ENCODE measurements around the gene SLC66A1.

Gene SLC66A1

DNA sequence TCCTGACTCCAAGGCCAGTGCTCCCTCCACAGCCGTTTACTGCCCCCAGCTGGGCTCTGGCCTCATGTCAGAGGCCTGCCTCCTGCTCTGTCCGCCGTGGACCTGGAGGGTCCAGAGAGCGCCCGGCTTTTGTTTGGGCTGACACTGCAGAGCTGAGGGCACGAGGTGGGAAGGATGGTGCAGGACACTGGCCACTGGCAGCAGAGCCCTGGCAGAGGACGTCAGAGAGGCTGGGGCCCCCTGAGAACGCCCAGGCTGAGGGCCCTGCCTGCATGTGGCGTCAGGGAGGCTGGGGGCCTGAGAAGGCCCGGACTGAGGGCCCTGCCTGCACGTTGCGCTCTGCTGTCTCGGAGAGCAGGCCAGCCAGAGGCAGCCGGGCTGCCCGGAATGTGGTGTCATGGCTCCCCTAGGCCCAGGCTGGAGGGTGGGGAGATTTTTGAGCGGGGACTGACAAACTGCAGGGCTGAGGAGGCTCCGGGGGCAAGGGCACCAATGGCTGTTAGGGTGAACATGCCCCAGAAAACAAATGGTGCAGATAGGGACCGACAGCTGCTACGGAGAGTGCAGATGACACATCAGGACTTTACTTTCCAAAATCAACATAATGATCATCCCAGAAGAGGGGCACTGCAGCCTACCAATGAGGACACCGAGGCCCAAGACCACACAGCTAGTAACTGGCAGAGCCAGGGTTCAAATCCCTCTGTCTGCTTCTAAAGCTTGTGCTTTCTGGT, 31.7 kb downstream of the SLC66A1 start:
- no peak for DNase-seq (ENCODE audit: low read depth)
- no peak overlapping the region for H3K4me3 ChIP-seq (ENCODE audit: low read depth, low read length)
- no peak for TF ChIP-seq POLR2A (IDR thresholded peaks at IDR 0.05; ENCODE audit: extremely low read depth, insufficient read length)
- no peak for TF ChIP-seq MYC (IDR thresholded peaks at IDR 0.05; ENCODE audit: low read depth, low read length)
- TF ChIP-seq, protein P1, sequence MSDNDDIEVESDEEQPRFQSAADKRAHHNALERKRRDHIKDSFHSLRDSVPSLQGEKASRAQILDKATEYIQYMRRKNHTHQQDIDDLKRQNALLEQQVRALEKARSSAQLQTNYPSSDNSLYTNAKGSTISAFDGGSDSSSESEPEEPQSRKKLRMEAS (IDR thresholded peaks at IDR 0.05; ENCODE audit: low read depth, low read length), result no peak
- TF ChIP-seq, protein P2, sequence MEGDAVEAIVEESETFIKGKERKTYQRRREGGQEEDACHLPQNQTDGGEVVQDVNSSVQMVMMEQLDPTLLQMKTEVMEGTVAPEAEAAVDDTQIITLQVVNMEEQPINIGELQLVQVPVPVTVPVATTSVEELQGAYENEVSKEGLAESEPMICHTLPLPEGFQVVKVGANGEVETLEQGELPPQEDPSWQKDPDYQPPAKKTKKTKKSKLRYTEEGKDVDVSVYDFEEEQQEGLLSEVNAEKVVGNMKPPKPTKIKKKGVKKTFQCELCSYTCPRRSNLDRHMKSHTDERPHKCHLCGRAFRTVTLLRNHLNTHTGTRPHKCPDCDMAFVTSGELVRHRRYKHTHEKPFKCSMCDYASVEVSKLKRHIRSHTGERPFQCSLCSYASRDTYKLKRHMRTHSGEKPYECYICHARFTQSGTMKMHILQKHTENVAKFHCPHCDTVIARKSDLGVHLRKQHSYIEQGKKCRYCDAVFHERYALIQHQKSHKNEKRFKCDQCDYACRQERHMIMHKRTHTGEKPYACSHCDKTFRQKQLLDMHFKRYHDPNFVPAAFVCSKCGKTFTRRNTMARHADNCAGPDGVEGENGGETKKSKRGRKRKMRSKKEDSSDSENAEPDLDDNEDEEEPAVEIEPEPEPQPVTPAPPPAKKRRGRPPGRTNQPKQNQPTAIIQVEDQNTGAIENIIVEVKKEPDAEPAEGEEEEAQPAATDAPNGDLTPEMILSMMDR (IDR thresholded peaks at IDR 0.05; ENCODE audit: low read depth, low read length), result no peak

DNA sequence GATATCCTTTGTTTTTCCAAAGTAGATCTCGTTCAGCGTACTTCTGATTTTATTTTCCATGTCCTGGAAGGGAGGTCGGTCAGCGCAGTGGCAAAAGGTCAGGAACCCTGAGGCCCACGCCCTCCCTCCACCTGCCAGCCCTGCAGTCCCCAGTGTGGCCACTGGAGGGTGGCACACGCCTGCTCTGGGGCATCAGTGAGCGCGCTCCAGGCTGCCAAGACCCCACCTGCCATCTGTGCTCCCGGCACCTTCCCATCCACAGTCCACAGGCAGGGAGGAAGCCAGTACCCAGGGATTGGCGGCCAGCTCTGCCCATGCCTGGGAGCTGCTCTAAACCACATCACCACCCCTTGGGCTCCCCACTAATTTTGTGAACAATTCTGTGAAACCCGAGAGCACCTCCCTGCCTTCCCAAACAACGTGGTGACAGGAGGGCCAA, 32.3 kb downstream of the SLC66A1 start:
- peak; percentile 37 for DNase-seq (ENCODE audit: low read depth)
- TF ChIP-seq, protein P2 (IDR thresholded peaks at IDR 0.05; ENCODE audit: low read depth, low read length), result peak; percentile 73
- TF ChIP-seq MYC (IDR thresholded peaks at IDR 0.05; ENCODE audit: low read depth, low read length), result no peak
- TF ChIP-seq, protein P1 (IDR thresholded peaks at IDR 0.05; ENCODE audit: low read depth, low read length), result peak; percentile 9; the same call in 1 of the 2 replicates
- no peak overlapping the region for H3K4me3 ChIP-seq (ENCODE audit: low read depth, low read length)

DNA sequence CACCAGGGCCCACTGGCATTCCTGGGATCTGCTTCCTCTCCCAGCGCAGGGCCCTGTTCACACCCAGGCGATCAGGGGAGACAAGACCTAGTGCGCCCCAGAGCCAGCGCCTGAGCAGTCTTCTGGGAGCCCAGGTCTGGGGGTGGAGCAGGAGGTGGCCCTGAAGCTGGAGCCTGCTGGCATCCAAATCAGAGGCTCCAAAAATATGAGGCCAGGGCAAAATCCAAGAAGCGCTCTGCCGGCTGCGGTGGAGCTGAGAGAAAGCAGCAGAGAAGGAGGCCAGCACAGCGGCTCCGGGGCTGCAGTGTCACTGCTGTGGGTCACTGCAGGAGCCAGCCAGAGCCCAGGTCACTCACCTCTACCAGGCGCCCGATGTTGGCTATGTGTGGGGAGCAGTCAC, 32.7 kb downstream of the SLC66A1 start:
- TF ChIP-seq, protein P2 (IDR thresholded peaks at IDR 0.05; ENCODE audit: low read depth, low read length), result no peak
- TF ChIP-seq MYC (IDR thresholded peaks at IDR 0.05; ENCODE audit: low read depth, low read length) (no peak), POLR2A (IDR thresholded peaks at IDR 0.05; ENCODE audit: extremely low read depth, insufficient read length) (no peak)
- TF ChIP-seq, protein P1 (IDR thresholded peaks at IDR 0.05; ENCODE audit: low read depth, low read length), result no peak
- no peak for DNase-seq (ENCODE audit: low read depth)
- H3K4me3 ChIP-seq (ENCODE audit: low read depth, low read length), result no peak overlapping the region

DNA sequence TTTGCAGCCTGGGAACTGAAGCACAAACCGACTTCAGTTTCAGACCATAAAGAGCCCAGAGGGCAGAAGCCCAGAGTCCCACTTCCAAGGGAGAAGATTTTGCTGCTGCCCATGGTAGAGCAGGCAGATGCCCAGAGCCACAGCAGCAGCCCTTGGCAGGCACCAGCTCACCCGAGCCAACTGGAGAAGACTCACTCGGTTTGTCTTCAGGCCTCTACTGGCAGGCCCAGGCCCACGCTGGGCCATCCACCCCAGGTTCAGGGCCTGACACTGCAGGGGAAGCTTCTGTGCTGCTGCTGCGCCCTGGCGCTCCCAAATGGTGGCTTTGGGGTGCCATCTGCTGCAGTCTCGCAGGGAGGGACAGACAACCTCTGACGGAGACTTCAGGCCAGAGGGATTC, 33.3 kb downstream of the SLC66A1 start:
- TF ChIP-seq, protein P2 (IDR thresholded peaks at IDR 0.05; ENCODE audit: low read depth, low read length), result no peak
- TF ChIP-seq, protein P1 (IDR thresholded peaks at IDR 0.05; ENCODE audit: low read depth, low read length), result no peak
- TF ChIP-seq MYC (IDR thresholded peaks at IDR 0.05; ENCODE audit: low read depth, low read length) (no peak), POLR2A (IDR thresholded peaks at IDR 0.05; ENCODE audit: extremely low read depth, insufficient read length) (no peak)
- no peak overlapping the region for H3K4me3 ChIP-seq (ENCODE audit: low read depth, low read length)
- DNase-seq (ENCODE audit: low read depth), result no peak

DNA sequence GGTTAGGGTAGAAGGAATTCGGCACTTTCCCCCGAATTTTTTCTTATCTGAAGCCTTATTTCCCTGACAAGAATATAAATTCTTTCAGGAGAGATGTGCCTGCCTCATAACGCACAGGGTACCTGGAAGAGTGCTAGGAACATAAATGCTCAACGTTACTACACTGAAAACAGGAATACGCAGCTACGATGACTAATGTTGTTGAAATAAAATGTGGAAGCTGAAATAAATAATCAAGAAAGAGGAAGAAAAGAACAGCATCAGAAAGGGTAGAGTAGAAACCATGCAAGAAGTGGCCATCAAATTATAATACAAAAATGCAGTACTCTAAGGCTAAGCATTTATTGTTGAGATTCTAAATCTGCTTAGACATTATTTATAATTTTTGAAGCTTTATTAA, 33.9 kb downstream of the SLC66A1 start:
- TF ChIP-seq POLR2A (IDR thresholded peaks at IDR 0.05; ENCODE audit: extremely low read depth, insufficient read length) (no peak), MYC (IDR thresholded peaks at IDR 0.05; ENCODE audit: low read depth, low read length) (no peak)
- TF ChIP-seq, protein P1 (IDR thresholded peaks at IDR 0.05; ENCODE audit: low read depth, low read length), result no peak
- TF ChIP-seq, protein P2 (IDR thresholded peaks at IDR 0.05; ENCODE audit: low read depth, low read length), result no peak
- no peak overlapping the region for H3K4me3 ChIP-seq (ENCODE audit: low read depth, low read length)
- no peak for DNase-seq (ENCODE audit: low read depth)

All from NB4 (cell line).